Gastroesophageal sphincter (tissue), 4 donors: ENCODE measurements around the gene SLC66A2. TPM values are rescaled to one million over a fixed set of nuclear protein-coding genes. Genes with fewer than 3 reads are reported as not detected.

Experiments
- ATAC-seq: fragments of 150-250 bp; one replicate; pipeline ENCODE4 v1.9.1; 2016; ENCODE audit warnings: mild to moderate bottlenecking, moderate library complexity
- H3K27ac ChIP-seq, 4 donors: fragments of 200-600 bp; sonication (generic) in 3 of 4; 1 replicate in 3 of 4; 2 replicates in 1 of 4; pipeline ENCODE4 v1.5.1; 2016 to 2019
- H3K27me3 ChIP-seq: fragments of 200-600 bp; sonication (generic); one replicate; pipeline ENCODE4 v1.5.1; 2019
- H3K36me3 ChIP-seq, 2 donors: fragments of 200-600 bp; sonication (generic); one replicate each; pipeline ENCODE4 v1.5.1; 2019; ENCODE audit warnings: control low read depth in 1 of 2
- H3K4me1 ChIP-seq, 3 donors: fragments of 200-600 bp; sonication (generic); 1 replicate in 2 of 3; 2 replicates in 1 of 3; pipeline ENCODE4 v1.5.1; 2016 to 2019; ENCODE audit warnings: control low read depth in 2 of 3
- H3K4me3 ChIP-seq, 2 donors: fragments of 200-600 bp; sonication (generic); one replicate each; pipeline ENCODE4 v1.5.1; 2019; ENCODE audit warnings: mild to moderate bottlenecking in 1 of 2, moderate library complexity in 1 of 2
- H3K9me3 ChIP-seq, 3 donors: fragments of 200-600 bp; sonication (generic); one replicate each; pipeline ENCODE4 v1.5.1; 2017 to 2019; ENCODE audit warnings: control low read depth in 2 of 3
- EP300 ChIP-seq: sonication (generic); formaldehyde crosslinking; IDR thresholded peaks from one replicate; pipeline ENCODE4 v1.6.1; 2017; ENCODE audit warnings: antibody characterized with exemption, mild to moderate bottlenecking
- POLR2A ChIP-seq, 2 donors: fragments of 450-650 bp; IDR thresholded peaks; one replicate each; pipeline ENCODE4 v1.6.1; 2017; ENCODE audit warnings: antibody characterized with exemption in 2 of 2, mild to moderate bottlenecking in 2 of 2, moderate library complexity in 1 of 2
- POLR2AphosphoS5 ChIP-seq: sonication (generic); formaldehyde crosslinking; IDR thresholded peaks from one replicate; pipeline ENCODE4 v1.6.1; 2017; ENCODE audit warnings: antibody characterized with exemption
- WGBS, 2 donors: methylation state at CpG; one replicate each; pipeline ENCODE4 v1.1.5; 2018; ENCODE audit warnings: low coverage in 1 of 2; 5-methylcytosine and 5-hydroxymethylcytosine counted together
- total RNA-seq, 4 donors: library from RNA; depleted of rRNA; stranded (reverse); fragments of >200 nt; gene quantifications; one replicate each; pipeline ENCODE4 v1.1.0, GENCODE V29; 2016
- TF ChIP-seq, protein P1 (sequence below), 4 experiments: fragments of 200-600 bp in 2 of 4; fragments of 450-650 bp in 2 of 4; sonication (generic) in 1 of 4; IDR thresholded peaks; one replicate each; pipeline ENCODE4 v1.5.1; 2017 to 2019; ENCODE audit warnings: antibody characterized with exemption in 4 of 4, mild to moderate bottlenecking in 2 of 4, moderate library complexity in 2 of 4

SLC66A2 gene
- total RNA-seq, 4 donors from 2014 or later: 32.2 to 42.6 (median 35.6) TPM

DNA sequence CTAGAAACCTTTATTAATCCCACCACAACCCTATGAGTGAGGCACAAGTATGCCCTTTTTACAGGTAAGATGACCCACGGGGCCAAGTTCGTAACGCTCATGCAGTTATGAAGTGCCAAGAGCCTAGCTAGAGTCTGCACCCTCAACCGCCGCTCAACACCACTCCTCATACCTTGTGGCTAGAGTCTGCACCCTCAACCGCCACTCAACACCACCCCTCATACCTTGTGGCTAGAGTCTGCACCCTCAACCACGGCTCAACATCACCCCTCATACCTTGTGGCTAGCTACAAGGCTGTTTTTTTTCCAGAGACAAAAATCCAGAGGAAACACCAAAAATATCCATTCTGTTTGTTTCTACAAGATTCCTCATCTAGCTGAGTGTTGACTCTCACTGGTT is 32.3 kb upstream of the SLC66A2 start:
- WGBS, 2 donors: 86 to 100% methylated on average over 1 to 7 of the region's 7 CpGs
- Histone ChIP-seq H3K9me3 (no peaks in the 10 kb centered on the region), H3K4me3 (no peak overlapping the region), H3K27ac (no peak overlapping the region), H3K36me3 (peaks cover 0 to 25% of the 10 kb centered on the region in 2 donors), H3K27me3 (no peaks in the 10 kb centered on the region), H3K4me1 (peaks cover 0 to 58% (median 15%) of the 10 kb centered on the region in 3 donors)
- ATAC-seq: no peak
- TF ChIP-seq, protein P1, sequence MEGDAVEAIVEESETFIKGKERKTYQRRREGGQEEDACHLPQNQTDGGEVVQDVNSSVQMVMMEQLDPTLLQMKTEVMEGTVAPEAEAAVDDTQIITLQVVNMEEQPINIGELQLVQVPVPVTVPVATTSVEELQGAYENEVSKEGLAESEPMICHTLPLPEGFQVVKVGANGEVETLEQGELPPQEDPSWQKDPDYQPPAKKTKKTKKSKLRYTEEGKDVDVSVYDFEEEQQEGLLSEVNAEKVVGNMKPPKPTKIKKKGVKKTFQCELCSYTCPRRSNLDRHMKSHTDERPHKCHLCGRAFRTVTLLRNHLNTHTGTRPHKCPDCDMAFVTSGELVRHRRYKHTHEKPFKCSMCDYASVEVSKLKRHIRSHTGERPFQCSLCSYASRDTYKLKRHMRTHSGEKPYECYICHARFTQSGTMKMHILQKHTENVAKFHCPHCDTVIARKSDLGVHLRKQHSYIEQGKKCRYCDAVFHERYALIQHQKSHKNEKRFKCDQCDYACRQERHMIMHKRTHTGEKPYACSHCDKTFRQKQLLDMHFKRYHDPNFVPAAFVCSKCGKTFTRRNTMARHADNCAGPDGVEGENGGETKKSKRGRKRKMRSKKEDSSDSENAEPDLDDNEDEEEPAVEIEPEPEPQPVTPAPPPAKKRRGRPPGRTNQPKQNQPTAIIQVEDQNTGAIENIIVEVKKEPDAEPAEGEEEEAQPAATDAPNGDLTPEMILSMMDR (IDR thresholded peaks at IDR 0.05): no peak
- TF ChIP-seq EP300: no peak
- no peak for TF ChIP-seq POLR2AphosphoS5
- TF ChIP-seq POLR2A (IDR thresholded peaks at IDR 0.05): no peak

DNA sequence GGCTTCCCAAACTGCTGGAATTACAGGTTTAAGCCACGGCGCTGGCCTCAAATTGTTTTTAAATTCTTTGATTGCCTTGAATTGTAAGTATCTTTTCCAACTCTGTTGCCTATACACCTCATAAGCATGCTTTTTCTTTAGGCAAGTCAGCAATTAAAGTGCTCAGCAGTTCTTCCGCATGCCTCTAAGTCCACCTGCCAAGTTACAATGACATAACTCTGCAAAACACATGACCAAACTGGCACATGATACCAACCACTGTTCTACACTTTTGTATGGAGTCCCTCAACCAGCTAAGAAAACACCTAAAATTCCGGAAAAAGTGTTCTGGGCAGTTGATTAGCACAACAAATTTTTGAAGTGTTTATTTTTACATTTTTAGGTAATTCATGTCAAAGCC is 31.8 kb upstream of the SLC66A2 start:
- Histone ChIP-seq H3K27me3 (no peaks in the 10 kb centered on the region), H3K9me3 (no peaks in the 10 kb centered on the region), H3K27ac (no peak overlapping the region), H3K4me3 (no peak overlapping the region), H3K4me1 (peaks cover 0 to 58% (median 15%) of the 10 kb centered on the region in 3 donors), H3K36me3 (peaks cover 0 to 25% of the 10 kb centered on the region in 2 donors)
- WGBS, 2 donors: 92 to 95% methylated on average over 4 of the region's 4 CpGs
- no peak for ATAC-seq
- TF ChIP-seq POLR2A (IDR thresholded peaks at IDR 0.05): no peak
- no peak for TF ChIP-seq EP300
- TF ChIP-seq, protein P1 (IDR thresholded peaks at IDR 0.05): no peak
- TF ChIP-seq POLR2AphosphoS5: no peak

DNA sequence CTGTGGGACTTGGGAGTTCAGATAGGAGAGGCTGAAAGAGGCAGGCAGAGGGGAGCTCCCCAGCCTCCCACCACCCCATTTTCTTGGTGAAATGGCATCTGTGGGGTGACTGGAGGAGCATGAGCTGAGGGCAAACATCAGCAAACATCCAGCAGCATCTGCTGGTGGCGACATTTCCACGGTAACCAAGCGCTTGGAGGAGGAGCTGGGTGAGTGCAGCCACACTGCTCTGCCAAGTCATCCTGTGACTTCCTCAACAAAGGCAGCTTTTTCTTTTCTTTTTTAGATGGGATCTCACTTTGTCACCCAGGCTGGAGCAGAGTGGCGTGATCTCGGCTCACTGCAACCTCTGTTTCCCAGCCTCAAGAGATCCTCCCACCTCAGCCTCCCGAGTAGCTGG is 31.3 kb upstream of the SLC66A2 start:
- peaks cover 0 to 25% of the 10 kb centered on the region in 2 donors for H3K36me3 ChIP-seq
- ATAC-seq: no peak
- no peaks in the 10 kb centered on the region for H3K27me3 ChIP-seq
- no peak overlapping the region for H3K4me3 ChIP-seq
- no peak overlapping the region for H3K27ac ChIP-seq
- TF ChIP-seq EP300 (no peak), POLR2A (IDR thresholded peaks at IDR 0.05) (no peak), POLR2AphosphoS5 (no peak)
- TF ChIP-seq, protein P1 (IDR thresholded peaks at IDR 0.05): no peak
- no peaks in the 10 kb centered on the region for H3K9me3 ChIP-seq
- peaks cover 0 to 56% (median 15%) of the 10 kb centered on the region in 3 donors for H3K4me1 ChIP-seq
- WGBS, 2 donors: 75 to 92% methylated on average over 4 of the region's 6 CpGs

DNA sequence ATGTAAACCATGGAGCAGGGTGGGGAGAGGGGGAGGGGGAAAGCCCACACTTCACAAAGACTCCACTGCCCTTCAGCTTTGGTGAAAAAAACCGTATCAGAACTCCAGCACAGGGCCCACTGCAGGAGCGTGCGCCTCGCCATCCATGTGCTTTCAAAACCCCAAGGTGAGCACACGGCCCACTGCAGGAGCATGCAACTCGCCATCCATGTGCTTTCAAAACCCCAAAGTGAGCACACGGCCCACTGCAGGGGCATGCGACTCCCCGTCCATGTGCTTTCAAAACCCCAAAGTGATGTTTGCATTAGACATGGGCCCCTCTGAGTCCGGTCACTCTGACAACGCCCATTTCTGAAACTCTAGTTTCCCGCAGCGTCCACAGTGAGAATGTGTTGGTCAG is 29.1 kb upstream of the SLC66A2 start:
- peaks cover 0 to 28% of the 10 kb centered on the region in 2 donors for H3K36me3 ChIP-seq
- no peak overlapping the region for H3K4me3 ChIP-seq
- peaks cover 0 to 34% (median 3%) of the 10 kb centered on the region in 3 donors for H3K4me1 ChIP-seq
- no peak overlapping the region for H3K27ac ChIP-seq
- TF ChIP-seq POLR2AphosphoS5 (no peak), POLR2A (IDR thresholded peaks at IDR 0.05) (no peak), EP300 (no peak)
- TF ChIP-seq, protein P1 (IDR thresholded peaks at IDR 0.05): no peak
- 83% methylated on average over 11 to 13 of the region's 13 CpGs for WGBS, 2 donors
- H3K27me3 ChIP-seq: no peaks in the 10 kb centered on the region
- H3K9me3 ChIP-seq: no peaks in the 10 kb centered on the region
- no peak for ATAC-seq

DNA sequence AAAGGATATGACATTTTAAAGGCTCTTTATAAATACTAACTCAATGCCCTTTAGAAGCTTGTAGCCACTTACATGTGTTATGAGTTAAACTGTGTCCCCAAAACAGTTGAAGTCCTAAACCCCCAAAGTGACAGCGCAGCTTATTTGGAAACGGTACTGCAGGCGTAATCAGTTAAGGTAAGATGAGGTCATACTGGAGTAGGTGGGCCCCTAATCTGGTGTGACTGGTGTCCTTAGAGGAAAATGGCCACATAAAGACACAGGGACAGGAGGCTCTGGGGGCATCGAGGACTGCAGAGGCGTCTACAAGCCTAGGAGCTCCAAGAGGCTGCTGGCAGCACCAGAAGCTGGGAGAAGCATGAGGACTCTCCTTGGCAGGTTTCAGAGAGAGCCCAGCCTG is 28.4 kb upstream of the SLC66A2 start:
- Histone ChIP-seq H3K36me3 (peaks cover 0 to 28% of the 10 kb centered on the region in 2 donors), H3K4me1 (peaks cover 0 to 28% (median 3%) of the 10 kb centered on the region in 3 donors), H3K27me3 (no peaks in the 10 kb centered on the region), H3K27ac (no peak overlapping the region), H3K4me3 (no peak overlapping the region), H3K9me3 (no peaks in the 10 kb centered on the region)
- ATAC-seq: no peak
- TF ChIP-seq EP300 (no peak), POLR2A (IDR thresholded peaks at IDR 0.05) (no peak), POLR2AphosphoS5 (no peak)
- TF ChIP-seq, protein P1 (IDR thresholded peaks at IDR 0.05): no peak
- 88 to 92% methylated on average over 4 of the region's 5 CpGs for WGBS, 2 donors
